HepG2 (cell line): ENCODE measurements around the gene SLC1A3. TPM values are rescaled to one million over a fixed set of nuclear protein-coding genes. Genes with fewer than 3 reads are reported as not detected.

Source experiments
- ATAC-seq: fragments of 200-7000 bp; cut with Tn5 transposase; 3 replicates; pipeline ENCODE4 v1.9.1; 2020; ENCODE audit warnings: mild to moderate bottlenecking, moderate library complexity
- BruUV-seq: library from RNA; stranded (reverse); fragments of 400-500 nt; replicated peaks from 2 replicates; lab custom pipeline; 2021; lab: Mats Ljungman, UMichigan
- CTCF ChIA-PET: fragments of 300-600 bp; formaldehyde crosslinking; extraction: SDS; loops from one replicate; lab custom pipeline; 2021; ENCODE audit warnings: low total read pairs, inconsistent platforms, low intra/inter-chr PET ratio; lab: Yijun Ruan, JAX
- POLR2A ChIA-PET: fragments of 350-600 bp; sonication (Branson Sonifier 250); formaldehyde crosslinking; loops from one replicate; lab custom pipeline; 2020; ENCODE audit warnings: antibody characterized with exemption, inconsistent platforms; lab: Yijun Ruan, JAX
- DNase-seq: peaks from one replicate; pipeline ENCODE4 v3.0.0-alpha.2; 2015; ENCODE audit warnings: low spot score
- FAIRE-seq: peaks from 3 replicates; lab custom pipeline; 2011; peaks lifted over from hg19 to GRCh38; lab: Jason Lieb, UNC
- H2AFZ ChIP-seq: one replicate; pipeline ENCODE4 v1.6.1; 2011; ENCODE audit warnings: low read length, inconsistent platforms
- H3K27ac ChIP-seq: fragments of 300-600 bp; 3 replicates; pipeline ENCODE4 v1.8.0; 2011; ENCODE audit warnings: mixed run types, mild to moderate bottlenecking, mixed read lengths, low read length, inconsistent platforms; ENCODE audit not compliant: insufficient read depth; ENCODE audit errors: extremely low read length
- H3K27me3 ChIP-seq, 2 experiments: fragments of 200-600 bp in 1 of 2; 2 replicates in 1 of 2; 3 replicates in 1 of 2; pipeline versions ENCODE4 v1.6.0 to v1.8.0; 2011; ENCODE audit warnings: low read length in 2 of 2, mild to moderate bottlenecking in 2 of 2, moderate library complexity in 2 of 2, inconsistent platforms in 1 of 2; ENCODE audit not compliant: insufficient read depth in 2 of 2, control insufficient read depth in 1 of 2
- H3K36me3 ChIP-seq, 2 experiments: fragments of 200-600 bp in 1 of 2; replicated peaks in 1 of 2; 2 replicates in 1 of 2; 3 replicates in 1 of 2; pipeline versions ENCODE4 v1.5.1 to v1.8.0; 2011; ENCODE audit warnings: low read length in 2 of 2, inconsistent platforms in 1 of 2; ENCODE audit not compliant: insufficient read depth in 2 of 2, control insufficient read depth in 1 of 2
- H3K4me1 ChIP-seq: 2 replicates; pipeline ENCODE4 v1.5.1; 2012; ENCODE audit warnings: low read length, inconsistent platforms; ENCODE audit not compliant: insufficient read depth
- H3K4me2 ChIP-seq: 2 replicates; pipeline ENCODE4 v1.6.0; 2011; ENCODE audit warnings: low read depth, low read length, inconsistent platforms
- H3K4me3 ChIP-seq, 3 experiments: fragments of 200-600 bp in 1 of 3; sonication (generic), shearing (Covaris generic) in 1 of 3; replicated peaks in 1 of 3; 2 replicates each; pipeline ENCODE4 v1.5.1; 2011 to 2016; ENCODE audit warnings: low read length in 3 of 3, inconsistent platforms in 2 of 3, low read depth in 2 of 3, mild to moderate bottlenecking in 2 of 3, control low read depth in 1 of 3, mixed read lengths in 1 of 3; ENCODE audit not compliant: insufficient read depth in 1 of 3
- H3K79me2 ChIP-seq: one replicate; pipeline ENCODE4 v1.6.1; 2011; ENCODE audit warnings: low read length, inconsistent platforms; ENCODE audit not compliant: insufficient read depth
- H3K9ac ChIP-seq: 2 replicates; pipeline ENCODE4 v1.6.0; 2011; ENCODE audit warnings: mild to moderate bottlenecking, low read depth, low read length, inconsistent platforms; ENCODE audit not compliant: insufficient read depth
- H3K9me3 ChIP-seq: 2 replicates; pipeline ENCODE4 v1.5.1; 2012; ENCODE audit warnings: mild to moderate bottlenecking, low read length
- H4K20me1 ChIP-seq: 2 replicates; pipeline ENCODE4 v1.6.0; 2011; ENCODE audit warnings: inconsistent platforms, mild to moderate bottlenecking, low read length, moderate library complexity; ENCODE audit not compliant: insufficient read depth
- AGO2 ChIP-seq: fragments of 200-400 bp; formaldehyde crosslinking; optimal IDR thresholded peaks from 2 replicates; pipeline ENCODE3; 2017; ENCODE audit warnings: mild to moderate bottlenecking, low read depth, low read length, moderate library complexity
- CEBPB ChIP-seq: IDR thresholded peaks from 2 replicates; pipeline ENCODE4 v1.6.1; 2011; ENCODE audit warnings: low read depth, low read length, improper control_type of control experiment, borderline replicate concordance
- DR1 ChIP-seq: sonication (generic); formaldehyde crosslinking; IDR thresholded peaks from 2 replicates; pipeline ENCODE4 v1.8.0; 2021; ENCODE audit warnings: mild to moderate bottlenecking, missing genetic modification reagents, inconsistent platforms
- KLF12 ChIP-seq: sonication (generic); formaldehyde crosslinking; IDR thresholded peaks from 2 replicates; pipeline ENCODE4 v1.4.0; 2020; ENCODE audit warnings: missing genetic modification reagents, borderline replicate concordance
- PHF5A ChIP-seq: IDR thresholded peaks from one replicate; pipeline ENCODE4 v1.6.1; 2018; ENCODE audit warnings: low read depth, missing genetic modification reagents; ENCODE audit not compliant: unreplicated experiment
- RELA ChIP-seq: sonication (generic); formaldehyde crosslinking; IDR thresholded peaks from 2 replicates; pipeline ENCODE4 v1.4.0; 2020; ENCODE audit warnings: missing genetic modification reagents
- SNAPC4 ChIP-seq: sonication (generic); formaldehyde crosslinking; IDR thresholded peaks from 2 replicates; pipeline ENCODE4 v1.4.0; 2020; ENCODE audit warnings: mild to moderate bottlenecking, missing genetic modification reagents
- THAP7 ChIP-seq: sonication (generic); formaldehyde crosslinking; IDR thresholded peaks from 2 replicates; pipeline ENCODE4 v1.8.1; 2023; ENCODE audit warnings: mild to moderate bottlenecking, missing genetic modification reagents
- ZNF20 ChIP-seq: sonication (generic); formaldehyde crosslinking; IDR thresholded peaks from 2 replicates; pipeline ENCODE4 v1.4.0; 2020; ENCODE audit warnings: mild to moderate bottlenecking, moderate library complexity, missing genetic modification reagents
- ZNF530 ChIP-seq: sonication (generic); formaldehyde crosslinking; IDR thresholded peaks from 2 replicates; pipeline ENCODE4 v1.5.0; 2020; ENCODE audit warnings: low read depth, mild to moderate bottlenecking, missing genetic modification reagents
- ZNF550 ChIP-seq: sonication (generic); formaldehyde crosslinking; IDR thresholded peaks from 2 replicates; pipeline ENCODE4 v1.4.0; 2020; ENCODE audit warnings: mild to moderate bottlenecking, missing genetic modification reagents, borderline replicate concordance
- ZNF776 ChIP-seq: sonication (generic); formaldehyde crosslinking; IDR thresholded peaks from 2 replicates; pipeline ENCODE4 v1.4.0; 2020; ENCODE audit warnings: mild to moderate bottlenecking, missing genetic modification reagents
- WGBS: methylation state at CpG from one replicate; pipeline ENCODE4 v1.1.6; 2017; ENCODE audit warnings: low lambda C conversion rate; 5-methylcytosine and 5-hydroxymethylcytosine counted together
- in situ Hi-C: cut with HindIII; loops from 2 replicates; pipeline ENCODE4 v1.10.0; 2017; ENCODE audit warnings: low pct_unique_long_range_greater_than_20kb; ENCODE audit not compliant: extremely low pct_ligation_motif_present
- intact Hi-C: fragments of 100-400 bp; cut with micrococcal nuclease; formaldehyde crosslinking; loops from one replicate; pipeline ENCODE4 v1.10.0; 2022; ENCODE audit not compliant: unreplicated experiment
- polyA plus RNA-seq, 8 experiments: library from polyadenylated mRNA; depleted of rRNA in 3 of 8; stranded (reverse) in 7 of 8; unstranded in 1 of 8; fragments of >200 nt; fragmentation: Illumina TruSeq in 4 of 8; extraction: Trizol in 4 of 8; gene quantifications; 2 replicates each; pipeline versions ENCODE4 v1.2.1 to v1.2.3, GENCODE V29; 2011 to 2016; ENCODE audit warnings: low read depth in 4 of 8, missing spikeins in 1 of 8, mixed read lengths in 1 of 8; ENCODE audit not compliant: insufficient read depth in 1 of 8
- total RNA-seq, 5 experiments: library from RNA; depleted of rRNA; stranded (reverse); fragments of >200 nt; fragmentation: Illumina TruSeq; extraction: Trizol; gene quantifications; 2 replicates each; pipeline ENCODE4 v1.2.3, GENCODE V29; 2016; ENCODE audit warnings: low read depth in 1 of 5

Gene SLC1A3
- total and polyA plus RNA-seq, 2 of the 13 experiments (the other 11 are each of a cell fraction or from before 2014, with no cell fraction given) = 0.09 TPM; not detected in 1

GRCh38 chr5:36581070-36581469 is 25.3 kb upstream of the SLC1A3 start:
- H3K4me2 ChIP-seq = no peak overlapping the region
- no TSS peak for BruUV-seq
- no peak overlapping the region for H3K27ac ChIP-seq

More at GRCh38 chr5:36581070-36581469, 25.3 kb upstream of the SLC1A3 start:
- DNase-seq = no peak
- no peaks in the 10 kb centered on the region for H3K4me1 ChIP-seq
- H3K79me2 ChIP-seq = no peaks in the 10 kb centered on the region
- no peak for FAIRE-seq
- no peaks in the 10 kb centered on the region for H4K20me1 ChIP-seq
- no peak for ATAC-seq
- POLR2A ChIA-PET = no interaction called here
- in situ Hi-C loops = no loop called here
- TF ChIP-seq DR1 (CRISPR knock-in tag) = no peak
- no peak for TF ChIP-seq THAP7 (CRISPR knock-in tag)
- no peak for TF ChIP-seq SNAPC4 (CRISPR knock-in tag)
- no peak for TF ChIP-seq AGO2
- TF ChIP-seq CEBPB = no peak
- no peak for TF ChIP-seq ZNF530 (CRISPR knock-in tag)
- no peak for TF ChIP-seq KLF12 (CRISPR knock-in tag)
- TF ChIP-seq ZNF550 (CRISPR knock-in tag) = no peak
- no peak for TF ChIP-seq PHF5A (CRISPR knock-in tag)
- no peak for TF ChIP-seq RELA
- no peak for TF ChIP-seq ZNF20 (CRISPR knock-in tag)
- no peak for TF ChIP-seq ZNF776 (CRISPR knock-in tag)
- no peaks in the 10 kb centered on the region for H3K9me3 ChIP-seq
- H3K4me3 ChIP-seq = no peak overlapping the region
- CTCF ChIA-PET = no interaction called here
- H3K9ac ChIP-seq = no peak overlapping the region
- H3K27me3 ChIP-seq = 0 out of 5 replicates have a peak, but pooled peaks cover 0 to 5% of the 10 kb centered on the region in 2 experiments
- no peak overlapping the region for H2AFZ ChIP-seq
- intact Hi-C loops = no loop called here
- WGBS = 31% methylated on average over 3 of the region's 3 CpGs
- H3K36me3 ChIP-seq = no peaks in the 10 kb centered on the region
